Measurements from ENCODE around the gene RRAGA. TPM values are rescaled to one million over a fixed set of nuclear protein-coding genes. Genes with fewer than 3 reads are reported as not detected.
A peak's percentile ranks its signal among the peaks of the same experiment; 100 is the strongest.

RRAGA gene
- total and polyA plus RNA-seq, 2 of the 8 experiments (the other 6 are each of a cell fraction or from before 2014, with no cell fraction given): 45.6 to 46.5 TPM

DNA sequence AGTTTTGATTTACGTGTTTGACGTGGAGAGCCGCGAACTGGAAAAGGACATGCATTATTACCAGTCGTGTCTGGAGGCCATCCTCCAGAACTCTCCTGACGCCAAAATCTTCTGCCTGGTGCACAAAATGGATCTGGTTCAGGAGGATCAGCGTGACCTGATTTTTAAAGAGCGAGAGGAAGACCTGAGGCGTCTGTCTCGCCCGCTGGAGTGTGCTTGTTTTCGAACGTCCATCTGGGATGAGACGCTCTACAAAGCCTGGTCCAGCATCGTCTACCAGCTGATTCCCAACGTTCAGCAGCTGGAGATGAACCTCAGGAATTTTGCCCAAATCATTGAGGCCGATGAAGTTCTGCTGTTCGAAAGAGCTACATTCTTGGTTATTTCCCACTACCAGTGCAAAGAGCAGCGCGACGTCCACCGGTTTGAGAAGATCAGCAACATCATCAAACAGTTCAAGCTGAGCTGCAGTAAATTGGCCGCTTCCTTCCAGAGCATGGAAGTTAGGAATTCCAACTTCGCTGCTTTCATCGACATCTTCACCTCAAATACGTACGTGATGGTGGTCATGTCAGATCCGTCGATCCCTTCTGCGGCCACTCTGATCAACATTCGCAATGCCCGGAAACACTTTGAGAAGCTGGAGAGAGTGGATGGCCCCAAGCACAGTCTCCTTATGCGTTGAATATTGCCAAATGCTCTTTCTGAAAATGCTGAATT, 850 bp downstream of the RRAGA start:
- Histone ChIP-seq H3K14ac (ENCODE audit: insufficient read length) (no peak overlapping the region), H2AK5ac (ENCODE audit: low read depth, low read length) (no peak overlapping the region), H3K79me2 (ENCODE audit: control insufficient read depth in 1 of 2, insufficient read depth in 2 of 2, low read length in 2 of 2) (peaks cover 0 to 10% of the 10 kb centered on the region in 2 experiments; a peak in 2 of 4 replicates), H3K4me2 (ENCODE audit: insufficient read depth in 1 of 2, low read depth in 2 of 2, low read length in 2 of 2) (peak overlapping the region; percentile 99 to 100), H3K4ac (replicated peaks; ENCODE audit: insufficient read length, low read depth, low read length) (no peak overlapping the region), H3K4me1 (replicated peaks in 1 of 4; ENCODE audit: control insufficient read depth in 3 of 4, insufficient read depth in 4 of 4, low read length in 3 of 4) (no peaks in the 10 kb centered on the region), H4K5ac (ENCODE audit: insufficient read length, low read depth, low read length) (no peak overlapping the region), H2BK120ac (replicated peaks; ENCODE audit: low read depth, low read length) (no peak overlapping the region), H3K23me2 (ENCODE audit: low read depth, low read length) (peaks cover 13% of the 10 kb centered on the region), H2BK12ac (ENCODE audit: low read depth, low read length) (no peak overlapping the region), H2AFZ (ENCODE audit: low read length) (peak overlapping the region; percentile 1; the same call in 1 of the 2 replicates), H4K8ac (ENCODE audit: extremely low read depth, insufficient read depth, low read length) (0 out of 2 replicates have a peak overlapping the region, but pooled peaks have one; percentile 81), H2BK20ac (ENCODE audit: low read length) (no peak overlapping the region), H3K9ac (replicated peaks in 1 of 4; ENCODE audit: extremely low read depth in 1 of 4, low read depth in 3 of 4, low read length in 3 of 4) (peak overlapping the region; percentile 9 to 93 (median 72)), H3K56ac (replicated peaks; ENCODE audit: insufficient read length, low read depth, low read length) (no peak overlapping the region), H3K27ac (ENCODE audit: low read depth, low read length) (no peak overlapping the region), H3K23ac (ENCODE audit: insufficient read length) (no peak overlapping the region), H3K18ac (ENCODE audit: extremely low read depth, low read length) (no peak overlapping the region), H4K91ac (replicated peaks; ENCODE audit: insufficient read length, low read length) (no peak overlapping the region), H3K36me3 (ENCODE audit: control insufficient read depth in 2 of 4, insufficient read depth in 4 of 4, low read length in 3 of 4) (no peaks in the 10 kb centered on the region), H2BK5ac (ENCODE audit: low read depth, low read length) (no peak overlapping the region), H2BK15ac (ENCODE audit: low read length) (no peak overlapping the region), H3K79me1 (ENCODE audit: low read depth, low read length) (peaks cover 7% of the 10 kb centered on the region), H3K4me3 (ENCODE audit: extremely low read depth in 1 of 4, insufficient read depth in 2 of 4, low read depth in 3 of 4, low read length in 4 of 4) (peak overlapping the region; percentile 76 to 92 (median 82)), H3K9me3 (ENCODE audit: insufficient read depth in 2 of 2, low read depth in 1 of 2, low read length in 1 of 2) (no peaks in the 10 kb centered on the region), H3K27me3 (replicated peaks in 1 of 4; ENCODE audit: control insufficient read depth in 3 of 4, extremely low read depth in 1 of 4, insufficient read depth in 3 of 4, low read length in 3 of 4) (no peaks in the 10 kb centered on the region), H4K20me1 (replicated peaks in 1 of 2; ENCODE audit: control insufficient read depth in 1 of 2, insufficient read depth in 2 of 2, low read length in 2 of 2) (peaks cover 1 to 10% of the 10 kb centered on the region in 2 experiments)
- 14% methylated on average over 33 of the region's 33 CpGs; no CpG with 5 or more reads in 1 of the 2 experiments for WGBS, 2 experiments (ENCODE audit: extremely low coverage in 1 of 2, insufficient coverage in 1 of 2, insufficient read length in 1 of 2, insufficient replicate concordance in 2 of 2, low coverage in 1 of 2, low lambda C conversion rate in 2 of 2, missing lambda C conversion rate in 1 of 2)
- FAIRE-seq (no peak), DNase-seq (ENCODE audit: low read depth in 1 of 2, low spot score in 2 of 2) (no peak)
- TF ChIP-seq SIN3A (conservative IDR thresholded peaks at IDR 0.05 in 1 of 2, IDR thresholded peaks at IDR 0.05 in 1 of 2; ENCODE audit: low read depth in 1 of 2, low read length in 2 of 2): 0 out of 4 replicates have a peak, but pooled peaks of 1 of the 2 experiments have one; percentile 47
- TF ChIP-seq, protein P1, sequence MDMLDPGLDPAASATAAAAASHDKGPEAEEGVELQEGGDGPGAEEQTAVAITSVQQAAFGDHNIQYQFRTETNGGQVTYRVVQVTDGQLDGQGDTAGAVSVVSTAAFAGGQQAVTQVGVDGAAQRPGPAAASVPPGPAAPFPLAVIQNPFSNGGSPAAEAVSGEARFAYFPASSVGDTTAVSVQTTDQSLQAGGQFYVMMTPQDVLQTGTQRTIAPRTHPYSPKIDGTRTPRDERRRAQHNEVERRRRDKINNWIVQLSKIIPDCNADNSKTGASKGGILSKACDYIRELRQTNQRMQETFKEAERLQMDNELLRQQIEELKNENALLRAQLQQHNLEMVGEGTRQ (IDR thresholded peaks at IDR 0.05; ENCODE audit: low read length): no peak
- no peak for TF ChIP-seq SIRT6 (IDR thresholded peaks at IDR 0.05; ENCODE audit: low read length)
- ChIA-PET POLR2A (ENCODE audit: partially characterized antibody) (interaction anchor here (0.7 to 3.6 kb wide), 10 partner anchors 12 to 345 kb away, joined by 3 to 12 read pairs (median 5); partner anchors contain the start of gene RPS6), CTCF (ENCODE audit: partially characterized antibody) (interaction anchor here (0.8 to 1.5 kb wide), 3 partner anchors 35 to 415 kb away, joined by 3 to 4 read pairs (median 4); no protein-coding TSS in a partner anchor)

Measured in H1 (cell line).